GM12878 (cell line): ENCODE results near the gene EVI5L. TPM values are rescaled to one million over a fixed set of nuclear protein-coding genes. Genes with fewer than 3 reads are reported as not detected.

Source experiments
- ATAC-seq: fragments of 200-7000 bp; cut with Tn5 transposase; 3 replicates; pipeline ENCODE4 v1.9.1; 2020; ENCODE audit warnings: mild to moderate bottlenecking, moderate library complexity
- BruUV-seq: library from RNA; stranded (reverse); fragments of 400-500 nt; replicated peaks from 2 replicates; lab custom pipeline; 2021; lab: Mats Ljungman, UMichigan
- CTCF ChIA-PET: fragments of 300-600 bp; sonication (Branson Sonifier 250); formaldehyde crosslinking; extraction: SDS; loops from one replicate; lab custom pipeline; 2021; ENCODE audit warnings: inconsistent platforms; lab: Yijun Ruan, JAX
- POLR2A ChIA-PET: fragments of 350-600 bp; formaldehyde crosslinking; extraction: SDS; loops from one replicate; lab custom pipeline; 2021; ENCODE audit warnings: inconsistent platforms; lab: Charles Lee
- RAD21 ChIA-PET: fragments of 300-600 bp; sonication (Branson Sonifier 250); formaldehyde crosslinking; loops from one replicate; lab custom pipeline; 2023; ENCODE audit warnings: antibody characterized with exemption; ENCODE audit not compliant: unreplicated experiment; lab: Charles Lee
- SMC1A ChIA-PET: fragments of 300-600 bp; sonication (Branson Sonifier 250); formaldehyde crosslinking; loops from one replicate; lab custom pipeline; 2023; ENCODE audit not compliant: unreplicated experiment, uncharacterized antibody; lab: Charles Lee
- DNase-seq: peaks from one replicate; pipeline ENCODE4 v3.0.0-alpha.2; 2011; ENCODE audit warnings: low read depth, low spot score
- FAIRE-seq: peaks from 3 replicates; lab custom pipeline; 2011; peaks lifted over from hg19 to GRCh38; lab: Jason Lieb, UNC
- H2AFZ ChIP-seq: 2 replicates; pipeline ENCODE4 v1.6.0; 2011; ENCODE audit warnings: low read depth, low read length, control low read depth; ENCODE audit not compliant: control insufficient read depth
- H3K27ac ChIP-seq: 2 replicates; pipeline ENCODE4 v1.5.1; 2011; ENCODE audit warnings: control low read depth; ENCODE audit not compliant: control insufficient read depth, insufficient read depth
- H3K27me3 ChIP-seq, 2 experiments: replicated peaks in 1 of 2; 2 replicates each; pipeline versions ENCODE4 v1.6.0 to v1.6.1; 2011; ENCODE audit warnings: low read length in 1 of 2; ENCODE audit not compliant: control insufficient read depth in 2 of 2, insufficient read depth in 2 of 2
- H3K36me3 ChIP-seq, 2 experiments: 2 replicates each; pipeline ENCODE4 v1.5.1; 2011; ENCODE audit warnings: low read length in 1 of 2; ENCODE audit not compliant: control insufficient read depth in 2 of 2, insufficient read depth in 2 of 2
- H3K4me1 ChIP-seq: 2 replicates; pipeline ENCODE4 v1.6.1; 2011; ENCODE audit warnings: mild to moderate bottlenecking, low read length, moderate library complexity, mixed read lengths; ENCODE audit not compliant: control insufficient read depth, insufficient read depth
- H3K4me2 ChIP-seq: 2 replicates; pipeline ENCODE4 v1.6.0; 2011; ENCODE audit warnings: control low read depth; ENCODE audit not compliant: control insufficient read depth, insufficient read depth
- H3K4me3 ChIP-seq: fragments of 200-600 bp; sonication (generic); 2 replicates; pipeline ENCODE4 v1.5.1; 2016
- H3K79me2 ChIP-seq: 2 replicates; pipeline ENCODE4 v1.6.0; 2011; ENCODE audit warnings: low read length; ENCODE audit not compliant: control insufficient read depth, insufficient read depth
- H3K9ac ChIP-seq: 2 replicates; pipeline ENCODE4 v1.8.0; 2011; ENCODE audit warnings: low read length, control low read depth, mixed read lengths; ENCODE audit not compliant: control insufficient read depth, insufficient read depth
- H3K9me3 ChIP-seq: replicated peaks from 3 replicates; pipeline ENCODE4 v1.5.1; 2011; ENCODE audit warnings: mild to moderate bottlenecking, low read length; ENCODE audit not compliant: control insufficient read depth, insufficient read depth
- H4K20me1 ChIP-seq: 2 replicates; pipeline ENCODE4 v1.6.0; 2011; ENCODE audit not compliant: control insufficient read depth, insufficient read depth
- CEBPZ ChIP-seq: fragments of 150-350 bp; IDR thresholded peaks from 2 replicates; pipeline ENCODE4 v1.6.1; 2016; ENCODE audit warnings: low read depth, low read length
- FOS ChIP-seq: IDR thresholded peaks from 3 replicates; pipeline ENCODE4 v1.6.1; 2011; ENCODE audit warnings: borderline replicate concordance; ENCODE audit not compliant: insufficient read length; ENCODE audit errors: extremely low read depth
- HDAC6 ChIP-seq: fragments of 200-600 bp; sonication (generic); IDR thresholded peaks from one replicate; pipeline ENCODE4 v1.8.0; 2017; ENCODE audit warnings: antibody characterized with exemption; ENCODE audit not compliant: unreplicated experiment
- HDGF ChIP-seq: fragments of 450-650 bp; IDR thresholded peaks from 2 replicates; pipeline ENCODE4 v1.6.1; 2016; ENCODE audit warnings: antibody characterized with exemption
- POLR2A ChIP-seq: IDR thresholded peaks from 2 replicates; pipeline ENCODE4 v1.6.1; 2011; ENCODE audit warnings: low read depth, mild to moderate bottlenecking, low read length
- RELA ChIP-seq: fragments of 450-650 bp; IDR thresholded peaks from 2 replicates; pipeline ENCODE4 v1.8.0; 2014; ENCODE audit warnings: borderline replicate concordance; ENCODE audit not compliant: partially characterized antibody
- SUPT20H ChIP-seq: IDR thresholded peaks from 2 replicates; pipeline ENCODE4 v1.6.1; 2011; ENCODE audit warnings: low read depth, mild to moderate bottlenecking, low read length, moderate library complexity, borderline replicate concordance; ENCODE audit not compliant: control insufficient read depth
- TAF1 ChIP-seq: IDR thresholded peaks from 2 replicates; pipeline ENCODE4 v1.6.1; 2011; ENCODE audit warnings: mild to moderate bottlenecking, low read depth, low read length, borderline replicate concordance
- TCF12 ChIP-seq: IDR thresholded peaks from 2 replicates; pipeline ENCODE4 v1.6.1; 2011; ENCODE audit warnings: low read depth, mild to moderate bottlenecking, low read length
- TCF7 ChIP-seq: IDR thresholded peaks from 2 replicates; pipeline ENCODE4 v1.6.1; 2014; ENCODE audit warnings: antibody characterized with exemption, borderline replicate concordance
- WRNIP1 ChIP-seq: IDR thresholded peaks from 2 replicates; pipeline ENCODE4 v1.6.1; 2011; ENCODE audit warnings: low read depth, low read length, improper control_type of control experiment, borderline replicate concordance
- WGBS: methylation state at CpG from one replicate; pipeline ENCODE4 v1.1.6; 2016; ENCODE audit warnings: low lambda C conversion rate; ENCODE audit not compliant: insufficient replicate concordance, insufficient coverage; ENCODE audit errors: missing lambda C conversion rate; 5-methylcytosine and 5-hydroxymethylcytosine counted together
- in situ Hi-C: fragments of 300-500 bp; cut with MboI; formaldehyde crosslinking; loops from 9 replicates; pipeline ENCODE4 v1.14.3; 2018; ENCODE audit warnings: mixed read lengths
- intact Hi-C: fragments of 100-400 bp; cut with micrococcal nuclease; formaldehyde crosslinking; loops from one replicate; pipeline ENCODE4 v1.14.2; 2022; ENCODE audit not compliant: unreplicated experiment
- polyA plus RNA-seq, 11 experiments: library from polyadenylated mRNA; depleted of rRNA in 4 of 11; unstranded in 6 of 11; stranded (reverse) in 5 of 11; fragments of >200 nt; fragmentation: Nextera tagmentation in 4 of 11; fragmentation: Illumina TruSeq in 1 of 11; extraction: Ambion mirVana in 4 of 11; extraction: Trizol in 1 of 11; gene quantifications; 1 replicate in 1 of 11; 2 replicates in 10 of 11; pipeline versions ENCODE4 v1.2.1 to v1.2.3, GENCODE V29; 2011 to 2016; ENCODE audit warnings: inconsistent platforms in 2 of 11, missing spikeins in 2 of 11, low read depth in 1 of 11
- total RNA-seq, 4 experiments: library from RNA; depleted of rRNA in 3 of 4; stranded (reverse); fragments of >200 nt in 3 of 4; fragmentation: Illumina TruSeq in 1 of 4; extraction: Trizol in 1 of 4; gene quantifications; 2 replicates each; pipeline versions ENCODE4 v1.2.1 to v1.2.3, GENCODE V29; 2013 to 2021
- TF ChIP-seq, protein P1 (sequence below): fragments of 450-650 bp; formaldehyde crosslinking; IDR thresholded peaks from 2 replicates; pipeline ENCODE4 v1.5.0; 2022; ENCODE audit warnings: mild to moderate bottlenecking, missing genetic modification characterization

EVI5L gene
- total and polyA plus RNA-seq, 10 of the 15 experiments (the other 5 are each of a cell fraction or from before 2014, with no cell fraction given) = 0.23 to 13.8 (median 5.0) TPM

DNA sequence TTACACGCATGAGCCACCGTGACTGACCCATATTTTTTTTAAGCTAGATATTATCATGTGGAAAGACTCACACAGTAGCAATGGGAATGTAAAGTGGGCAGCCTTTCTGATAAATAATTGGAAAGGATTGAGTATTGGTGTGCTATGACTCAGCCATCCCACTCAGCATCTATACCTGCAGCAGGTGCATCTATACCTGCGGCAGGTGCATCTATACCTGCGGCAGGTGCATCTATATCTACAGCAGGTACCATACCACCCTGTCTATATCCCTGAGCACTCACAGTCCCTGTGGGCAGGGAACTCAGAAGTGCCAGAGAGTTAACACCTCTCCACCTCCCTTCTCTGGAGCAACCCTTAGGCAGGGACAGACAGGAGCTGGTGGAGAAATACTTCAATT, 53.1 kb downstream of the EVI5L start (continued):
- TF ChIP-seq TCF7 (no peak), HDAC6 (no peak), SUPT20H (no peak), POLR2A (no peak), RELA (no peak), HDGF (no peak)

GRCh38 chr19:7883796-7884570, 54.0 kb downstream of the EVI5L start:
- in situ Hi-C loops (no loop called here), intact Hi-C loops (no loop called here)
- Histone ChIP-seq H3K36me3 (no peaks in the 10 kb centered on the region), H3K27ac (no peak overlapping the region), H3K4me1 (no peaks in the 10 kb centered on the region), H3K27me3 (peaks cover 0 to 2% of the 10 kb centered on the region in 2 experiments; a peak in 2 of 4 replicates), H4K20me1 (no peaks in the 10 kb centered on the region), H3K4me2 (no peak overlapping the region), H3K4me3 (no peak overlapping the region), H3K9me3 (no peaks in the 10 kb centered on the region), H2AFZ (no peak overlapping the region), H3K79me2 (no peaks in the 10 kb centered on the region), H3K9ac (no peak overlapping the region)
- BruUV-seq = no TSS peak
- POLR2A ChIA-PET = interaction anchor here (0.6 to 1.0 kb wide), 2 partner anchors 20 to 81 kb away, joined by 4 to 7 read pairs; partner anchors contain the start of gene MAP2K7
- ATAC-seq (no peak), FAIRE-seq (no peak), DNase-seq (no peak)
- CTCF ChIA-PET = interaction anchor here (0.9 to 1.3 kb wide), 2 partner anchors 11 to 15 kb away, joined by 3 read pairs; no protein-coding TSS in a partner anchor
- WGBS = 42% methylated on average over 2 of the region's 2 CpGs
- SMC1A ChIA-PET = no interaction called here
- TF ChIP-seq TCF12 (no peak), TAF1 (no peak), FOS (no peak), WRNIP1 (no peak), CEBPZ (no peak)
- TF ChIP-seq, protein P1, sequence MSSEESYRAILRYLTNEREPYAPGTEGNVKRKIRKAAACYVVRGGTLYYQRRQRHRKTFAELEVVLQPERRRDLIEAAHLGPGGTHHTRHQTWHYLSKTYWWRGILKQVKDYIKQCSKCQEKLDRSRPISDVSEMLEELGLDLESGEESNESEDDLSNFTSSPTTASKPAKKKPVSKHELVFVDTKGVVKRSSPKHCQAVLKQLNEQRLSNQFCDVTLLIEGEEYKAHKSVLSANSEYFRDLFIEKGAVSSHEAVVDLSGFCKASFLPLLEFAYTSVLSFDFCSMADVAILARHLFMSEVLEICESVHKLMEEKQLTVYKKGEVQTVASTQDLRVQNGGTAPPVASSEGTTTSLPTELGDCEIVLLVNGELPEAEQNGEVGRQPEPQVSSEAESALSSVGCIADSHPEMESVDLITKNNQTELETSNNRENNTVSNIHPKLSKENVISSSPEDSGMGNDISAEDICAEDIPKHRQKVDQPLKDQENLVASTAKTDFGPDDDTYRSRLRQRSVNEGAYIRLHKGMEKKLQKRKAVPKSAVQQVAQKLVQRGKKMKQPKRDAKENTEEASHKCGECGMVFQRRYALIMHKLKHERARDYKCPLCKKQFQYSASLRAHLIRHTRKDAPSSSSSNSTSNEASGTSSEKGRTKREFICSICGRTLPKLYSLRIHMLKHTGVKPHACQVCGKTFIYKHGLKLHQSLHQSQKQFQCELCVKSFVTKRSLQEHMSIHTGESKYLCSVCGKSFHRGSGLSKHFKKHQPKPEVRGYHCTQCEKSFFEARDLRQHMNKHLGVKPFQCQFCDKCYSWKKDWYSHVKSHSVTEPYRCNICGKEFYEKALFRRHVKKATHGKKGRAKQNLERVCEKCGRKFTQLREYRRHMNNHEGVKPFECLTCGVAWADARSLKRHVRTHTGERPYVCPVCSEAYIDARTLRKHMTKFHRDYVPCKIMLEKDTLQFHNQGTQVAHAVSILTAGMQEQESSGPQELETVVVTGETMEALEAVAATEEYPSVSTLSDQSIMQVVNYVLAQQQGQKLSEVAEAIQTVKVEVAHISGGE = no peak
- RAD21 ChIA-PET = interaction anchor here (1.6 kb wide), 1 partner anchor 316 kb away, joined by 3 read pairs; no protein-coding TSS in a partner anchor
